Smooth muscle cell (in vitro differentiated cells): Measurements from ENCODE around the gene OR10A3. TPM values are rescaled to one million over a fixed set of nuclear protein-coding genes. Genes with fewer than 3 reads are reported as not detected.
A peak's percentile ranks its signal among the peaks of the same experiment; 100 is the strongest.

Experiments used
- DNase-seq: peaks from one replicate; lab custom pipeline; 2025; ENCODE audit not compliant: unreplicated experiment; lab: John Stamatoyannopoulos, UW
- H2AFZ ChIP-seq: fragments of 200-600 bp; sonication (generic); 2 replicates; pipeline ENCODE4 v1.6.0; 2016; ENCODE audit warnings: antibody characterized with exemption, low read depth, mild to moderate bottlenecking
- H3F3A ChIP-seq: fragments of 200-600 bp; sonication (generic); 2 replicates; pipeline ENCODE4 v1.6.0; 2017; ENCODE audit warnings: antibody characterized with exemption, low read depth
- H3K27ac ChIP-seq: fragments of 200-600 bp; sonication (generic); 2 replicates; pipeline ENCODE4 v1.5.1; 2016; ENCODE audit warnings: low read depth, mild to moderate bottlenecking
- H3K27me3 ChIP-seq: fragments of 200-600 bp; sonication (generic); 2 replicates; pipeline ENCODE4 v1.6.1; 2016; ENCODE audit warnings: low read depth, mild to moderate bottlenecking
- H3K36me3 ChIP-seq: fragments of 200-600 bp; sonication (generic); 2 replicates; pipeline ENCODE4 v1.5.1; 2016; ENCODE audit warnings: low read depth
- H3K4me1 ChIP-seq: fragments of 200-600 bp; sonication (generic); 2 replicates; pipeline ENCODE4 v1.5.1; 2016; ENCODE audit warnings: low read depth
- H3K4me2 ChIP-seq: fragments of 200-600 bp; sonication (generic); 2 replicates; pipeline ENCODE4 v1.6.0; 2016; ENCODE audit warnings: mild to moderate bottlenecking
- H3K4me3 ChIP-seq: fragments of 200-600 bp; sonication (generic); 2 replicates; pipeline ENCODE4 v1.5.1; 2016; ENCODE audit warnings: mild to moderate bottlenecking
- H3K79me2 ChIP-seq: fragments of 200-600 bp; sonication (generic); 2 replicates; pipeline ENCODE4 v1.6.0; 2016; ENCODE audit warnings: low read depth, mild to moderate bottlenecking
- H3K9ac ChIP-seq: fragments of 200-600 bp; sonication (generic); 2 replicates; pipeline ENCODE4 v1.6.0; 2016; ENCODE audit warnings: low read depth
- H3K9me3 ChIP-seq: fragments of 200-600 bp; sonication (generic); replicated peaks from 2 replicates; pipeline ENCODE4 v1.5.1; 2016; ENCODE audit warnings: low read depth
- H4K20me1 ChIP-seq: fragments of 200-600 bp; sonication (generic); 2 replicates; pipeline ENCODE4 v1.6.0; 2016; ENCODE audit warnings: low read depth
- CTCF ChIP-seq: fragments of 200-600 bp; sonication (generic); IDR thresholded peaks from 2 replicates; pipeline ENCODE4 v1.5.1; 2017; ENCODE audit warnings: borderline replicate concordance, mild to moderate bottlenecking, antibody characterized with exemption; ENCODE audit not compliant: insufficient read depth, poor library complexity, severe bottlenecking
- WGBS: methylation state at CpG from one replicate; pipeline ENCODE4 v1.1.7; 2016; ENCODE audit warnings: low lambda C conversion rate; 5-methylcytosine and 5-hydroxymethylcytosine counted together
- polyA plus RNA-seq: library from polyadenylated mRNA; unstranded; fragments of >200 nt; fragmentation: Nextera tagmentation; extraction: Ambion mirVana; gene quantifications from 2 replicates; pipeline ENCODE4 v1.2.1, GENCODE V29; 2016
- total RNA-seq: library from RNA; depleted of rRNA; stranded (reverse); fragments of >200 nt; gene quantifications from 2 replicates; pipeline ENCODE4 v1.2.3, GENCODE V29; 2014

Gene OR10A3
- total and polyA plus RNA-seq, 2 experiments from 2014 or later = not detected

- H3K27me3 ChIP-seq = no peaks in the 10 kb centered on the region
- no peak overlapping the region for H3K4me3 ChIP-seq
- H3K4me2 ChIP-seq = no peak overlapping the region
- no peaks in the 10 kb centered on the region for H4K20me1 ChIP-seq
- no peaks in the 10 kb centered on the region for H3K9me3 ChIP-seq
- no peak overlapping the region for H3K9ac ChIP-seq
- peak overlapping the region; percentile 19 for H3K27ac ChIP-seq
- no peaks in the 10 kb centered on the region for H3F3A ChIP-seq
- no peak for DNase-seq
- WGBS = 27% methylated on average over 2 of the region's 2 CpGs
- TF ChIP-seq CTCF = no peak
- no peaks in the 10 kb centered on the region for H3K79me2 ChIP-seq
- H2AFZ ChIP-seq = peak overlapping the region; percentile 29
- H3K4me1 ChIP-seq = no peaks in the 10 kb centered on the region
- H3K36me3 ChIP-seq = no peaks in the 10 kb centered on the region
Observed at GRCh38 chr11:7968686-7969085, 27.2 kb upstream of the OR10A3 start.

GRCh38 chr11:7967826-7968225 is 26.3 kb upstream of the OR10A3 start:
- H3K4me1 ChIP-seq = no peaks in the 10 kb centered on the region

GRCh38 chr11:7967097-7967496 is 25.6 kb upstream of the OR10A3 start:
- Histone ChIP-seq H3K9ac (no peak overlapping the region), H4K20me1 (no peaks in the 10 kb centered on the region), H3K27me3 (no peaks in the 10 kb centered on the region), H3K36me3 (no peaks in the 10 kb centered on the region), H3K4me1 (no peaks in the 10 kb centered on the region), H3K4me3 (no peak overlapping the region), H3K4me2 (no peak overlapping the region), H3F3A (no peaks in the 10 kb centered on the region), H3K9me3 (no peaks in the 10 kb centered on the region), H3K79me2 (no peaks in the 10 kb centered on the region), H2AFZ (no peak overlapping the region), H3K27ac (no peak overlapping the region)
- 92% methylated on average over 1 of the region's 1 CpG for WGBS
- no peak for DNase-seq
- no peak for TF ChIP-seq CTCF

More at GRCh38 chr11:7967826-7968225, 26.3 kb upstream of the OR10A3 start:
- Histone ChIP-seq H3K4me2 (no peak overlapping the region), H2AFZ (no peak overlapping the region), H3K36me3 (no peaks in the 10 kb centered on the region), H3K9me3 (no peaks in the 10 kb centered on the region), H3K27ac (no peak overlapping the region), H3K9ac (no peak overlapping the region), H4K20me1 (no peaks in the 10 kb centered on the region), H3K79me2 (no peaks in the 10 kb centered on the region), H3F3A (no peaks in the 10 kb centered on the region), H3K4me3 (no peak overlapping the region), H3K27me3 (no peaks in the 10 kb centered on the region)
- TF ChIP-seq CTCF = no peak
- DNase-seq = no peak

GRCh38 chr11:7965386-7965785 is 23.9 kb upstream of the OR10A3 start, which contains the start of gene NLRP10:
NLRP10 (minus strand) TSS chr11:7965447; CDS start chr11:7963495, 1,952 bp downstream.
- peak within 1 kb of the TSS; percentile 44 for H3K27ac ChIP-seq
- H3K79me2 ChIP-seq = no peaks in the 10 kb centered on the region
- no peaks in the 10 kb centered on the region for H4K20me1 ChIP-seq
- no peak within 1 kb of the TSS for H2AFZ ChIP-seq
- H3K4me2 ChIP-seq = no peak within 1 kb of the TSS
- H3K4me1 ChIP-seq = no peaks in the 10 kb centered on the region
- no peaks in the 10 kb centered on the region for H3K27me3 ChIP-seq
- no peaks in the 10 kb centered on the region for H3K36me3 ChIP-seq
- no peak within 1 kb of the TSS for H3K9ac ChIP-seq
- H3K4me3 ChIP-seq = no peak within 1 kb of the TSS
- 69% methylated on average over 1 of the region's 1 CpG for WGBS
- TF ChIP-seq CTCF = no peak
- no peaks in the 10 kb centered on the region for H3K9me3 ChIP-seq
- no peaks in the 10 kb centered on the region for H3F3A ChIP-seq
- DNase-seq = no peak
